Upper lobe of left lung (tissue), 6 donors: ENCODE results near the gene DNAJC12. TPM values are rescaled to one million over a fixed set of nuclear protein-coding genes. Genes with fewer than 3 reads are reported as not detected.
"Not testable (repeated sequence)": the region's sequence is repeated elsewhere in the genome, so short reads cannot be mapped to it uniquely, and the experiment has no call there.

ENCODE experiments used
- ATAC-seq, 2 donors: fragments of 200-7000 bp; cut with Tn5 transposase; one replicate each; pipeline ENCODE4 v1.9.1; 2022; ENCODE audit warnings: mild to moderate bottlenecking in 2 of 2, moderate library complexity in 2 of 2; ENCODE audit not compliant: low FRiP score in 2 of 2
- DNase-seq, 2 donors: peaks; one replicate each; pipeline ENCODE4 v3.0.0-alpha.2; 2019 to 2020
- H3K27ac ChIP-seq, 4 donors: fragments of 200-600 bp; sonication (generic); one replicate each; pipeline ENCODE4 v1.5.1; 2016 to 2019
- H3K27me3 ChIP-seq, 4 donors: fragments of 200-600 bp; sonication (generic); one replicate each; pipeline ENCODE4 v1.5.1; 2017 to 2019
- H3K36me3 ChIP-seq, 4 donors: fragments of 200-600 bp; sonication (generic); one replicate each; pipeline ENCODE4 v1.5.1; 2016 to 2019
- H3K4me1 ChIP-seq, 4 donors: fragments of 200-600 bp; sonication (generic); one replicate each; pipeline ENCODE4 v1.5.1; 2018 to 2019
- H3K4me3 ChIP-seq, 4 donors: fragments of 200-600 bp; sonication (generic); one replicate each; pipeline ENCODE4 v1.5.1; 2017 to 2019; ENCODE audit warnings: mild to moderate bottlenecking in 2 of 4, moderate library complexity in 1 of 4
- H3K9me3 ChIP-seq, 4 donors: fragments of 200-600 bp; sonication (generic); one replicate each; pipeline ENCODE4 v1.5.1; 2018 to 2019
- EP300 ChIP-seq, 4 donors: sonication (generic); formaldehyde crosslinking; IDR thresholded peaks; one replicate each; pipeline ENCODE4 v1.5.1; 2017; ENCODE audit warnings: antibody characterized with exemption in 4 of 4, control low read depth in 2 of 4
- POLR2A ChIP-seq, 4 donors: fragments of 450-650 bp; IDR thresholded peaks; one replicate each; pipeline ENCODE4 v1.5.1; 2016 to 2017; ENCODE audit warnings: antibody characterized with exemption in 4 of 4, mild to moderate bottlenecking in 2 of 4
- POLR2AphosphoS5 ChIP-seq, 2 donors: sonication (generic); formaldehyde crosslinking; IDR thresholded peaks; one replicate each; pipeline ENCODE4 v1.5.1; 2017; ENCODE audit warnings: antibody characterized with exemption in 2 of 2
- WGBS, 2 donors: methylation state at CpG; one replicate each; pipeline ENCODE4 v1.1.5; 2017 to 2018; 5-methylcytosine and 5-hydroxymethylcytosine counted together
- total RNA-seq, 6 donors: library from RNA; depleted of rRNA in 4 of 6; stranded (reverse); fragments of >200 nt in 4 of 6; gene quantifications; one replicate each; pipeline versions ENCODE4 v1.1.0 to v1.2.1, GENCODE V29; 2016 to 2021
- TF ChIP-seq, protein P1 (sequence below), 6 experiments: fragments of 450-650 bp in 4 of 6; fragments of 200-600 bp in 2 of 6; sonication (generic) in 2 of 6; IDR thresholded peaks; one replicate each; pipeline ENCODE4 v1.5.1; 2016 to 2019; ENCODE audit warnings: antibody characterized with exemption in 6 of 6
- donor health status: DM: no; HTN: no; CAD: no; lungs with moderate emphysema.
- donor health status: DM: no; HTN: yes; CAD: no; lungs with severe emphysema.

DNAJC12 gene
- total RNA-seq, 6 donors from 2014 or later: 0.60 to 2.7 (median 1.8) TPM; not detected in 1

DNA sequence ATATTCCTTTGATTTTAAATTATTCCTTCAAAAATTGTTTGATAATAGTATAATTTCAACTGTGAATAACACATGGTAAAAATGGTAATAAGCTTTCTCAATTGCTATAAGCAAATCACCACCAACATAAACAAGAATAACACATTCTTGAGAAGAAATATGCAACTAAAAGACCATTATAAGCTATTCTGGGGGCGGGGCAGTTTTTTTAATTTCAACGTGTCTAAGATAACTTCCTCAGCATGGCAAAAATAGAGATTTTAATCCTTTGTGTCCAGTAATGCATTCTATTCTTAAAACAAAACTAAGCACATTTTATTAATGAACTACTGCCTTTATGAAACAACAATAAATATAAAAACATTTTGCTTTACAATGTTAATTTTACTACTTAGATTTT lies 1.5 kb downstream of the DNAJC12 start:
- H3K27ac ChIP-seq: no peak overlapping the region
- H3K9me3 ChIP-seq: no peaks in the 10 kb centered on the region
- H3K27me3 ChIP-seq: no peaks in the 10 kb centered on the region
- peaks cover 0 to 6% (median 0%) of the 10 kb centered on the region in 4 donors for H3K4me1 ChIP-seq
- TF ChIP-seq EP300 (IDR thresholded peaks at IDR 0.05) (no peak), POLR2AphosphoS5 (IDR thresholded peaks at IDR 0.05) (no peak)
- TF ChIP-seq, protein P1, sequence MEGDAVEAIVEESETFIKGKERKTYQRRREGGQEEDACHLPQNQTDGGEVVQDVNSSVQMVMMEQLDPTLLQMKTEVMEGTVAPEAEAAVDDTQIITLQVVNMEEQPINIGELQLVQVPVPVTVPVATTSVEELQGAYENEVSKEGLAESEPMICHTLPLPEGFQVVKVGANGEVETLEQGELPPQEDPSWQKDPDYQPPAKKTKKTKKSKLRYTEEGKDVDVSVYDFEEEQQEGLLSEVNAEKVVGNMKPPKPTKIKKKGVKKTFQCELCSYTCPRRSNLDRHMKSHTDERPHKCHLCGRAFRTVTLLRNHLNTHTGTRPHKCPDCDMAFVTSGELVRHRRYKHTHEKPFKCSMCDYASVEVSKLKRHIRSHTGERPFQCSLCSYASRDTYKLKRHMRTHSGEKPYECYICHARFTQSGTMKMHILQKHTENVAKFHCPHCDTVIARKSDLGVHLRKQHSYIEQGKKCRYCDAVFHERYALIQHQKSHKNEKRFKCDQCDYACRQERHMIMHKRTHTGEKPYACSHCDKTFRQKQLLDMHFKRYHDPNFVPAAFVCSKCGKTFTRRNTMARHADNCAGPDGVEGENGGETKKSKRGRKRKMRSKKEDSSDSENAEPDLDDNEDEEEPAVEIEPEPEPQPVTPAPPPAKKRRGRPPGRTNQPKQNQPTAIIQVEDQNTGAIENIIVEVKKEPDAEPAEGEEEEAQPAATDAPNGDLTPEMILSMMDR (IDR thresholded peaks at IDR 0.05): no peak
- no peak for DNase-seq
- no peak for ATAC-seq
- 41 to 43% methylated on average over 2 of the region's 2 CpGs for WGBS, 2 donors
- no peaks in the 10 kb centered on the region for H3K36me3 ChIP-seq
- no peak overlapping the region for H3K4me3 ChIP-seq

DNA sequence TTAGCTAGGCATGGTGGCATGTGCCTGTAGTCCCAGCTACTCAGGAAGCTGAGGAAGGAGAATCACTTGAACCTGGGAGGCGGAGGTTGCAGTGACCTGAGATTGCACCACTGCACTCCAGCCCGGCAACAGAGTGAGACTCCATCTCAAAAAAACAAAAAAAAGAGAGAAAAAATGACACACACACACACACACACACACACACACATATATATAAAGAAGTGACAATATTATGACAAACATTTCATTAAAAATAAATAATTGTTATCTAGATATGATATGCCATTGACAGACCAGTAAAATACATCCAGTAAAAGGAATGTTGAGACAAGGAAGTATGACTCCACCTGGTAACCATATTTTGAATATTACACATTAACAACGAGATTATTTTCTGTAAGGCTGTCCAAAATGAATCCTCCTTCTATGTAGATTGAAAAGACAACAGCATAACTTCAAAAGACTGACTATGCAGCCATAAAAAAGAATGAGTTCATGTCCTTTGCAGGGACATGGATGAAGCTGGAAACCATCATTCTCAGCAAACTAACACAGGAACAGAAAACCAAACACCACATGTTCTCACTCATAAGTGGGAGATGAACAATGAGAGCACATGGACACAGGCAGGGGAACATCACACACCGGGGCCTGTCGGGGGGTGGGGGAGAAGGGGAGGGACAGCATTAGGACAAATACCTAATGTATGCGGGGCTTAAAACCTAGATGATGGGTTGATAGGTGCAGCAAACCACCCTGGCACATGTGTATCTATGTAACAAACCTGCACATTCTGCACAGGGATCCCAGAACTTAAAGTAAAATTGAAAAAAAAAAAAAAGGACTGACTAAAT lies 2.2 kb downstream of the DNAJC12 start:
- not testable (repeated sequence) for H3K27me3 ChIP-seq, ATAC-seq, H3K4me1 ChIP-seq, H3K4me3 ChIP-seq, H3K9me3 ChIP-seq, H3K27ac ChIP-seq, H3K36me3 ChIP-seq, DNase-seq
- WGBS, 2 donors: 62 to 64% methylated on average over 4 to 6 of the region's 6 CpGs

DNA sequence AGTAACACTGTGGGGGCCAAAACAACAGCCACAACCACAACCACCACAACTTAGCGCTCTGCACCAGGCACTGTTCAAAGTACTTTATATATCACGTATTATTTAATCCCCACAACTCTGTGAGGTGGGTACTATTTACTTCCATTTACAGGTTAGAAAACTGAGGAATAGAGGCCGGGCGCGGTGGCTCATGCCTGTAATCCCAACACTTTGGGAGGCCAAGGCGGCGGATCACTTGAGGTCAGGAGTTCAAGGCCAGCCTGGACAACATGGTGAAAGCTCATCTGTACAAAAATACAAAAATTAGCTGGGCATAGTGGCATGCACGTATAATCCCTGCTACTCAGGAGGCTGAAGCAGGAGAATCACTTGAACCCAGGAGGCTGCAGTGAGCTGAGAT lies 3.6 kb downstream of the DNAJC12 start:
- 95 to 97% methylated on average over 8 of the region's 8 CpGs for WGBS, 2 donors
- DNase-seq (no peak), ATAC-seq (no peak)
- Histone ChIP-seq H3K4me3 (no peak overlapping the region), H3K36me3 (no peaks in the 10 kb centered on the region), H3K9me3 (no peaks in the 10 kb centered on the region), H3K27ac (no peak overlapping the region), H3K27me3 (no peaks in the 10 kb centered on the region), H3K4me1 (peaks cover 0 to 6% (median 0%) of the 10 kb centered on the region in 4 donors)
- TF ChIP-seq, protein P1 (IDR thresholded peaks at IDR 0.05): no peak
- no peak for TF ChIP-seq POLR2A (IDR thresholded peaks at IDR 0.05)
- no peak for TF ChIP-seq EP300 (IDR thresholded peaks at IDR 0.05)
- TF ChIP-seq POLR2AphosphoS5 (IDR thresholded peaks at IDR 0.05): no peak

DNA sequence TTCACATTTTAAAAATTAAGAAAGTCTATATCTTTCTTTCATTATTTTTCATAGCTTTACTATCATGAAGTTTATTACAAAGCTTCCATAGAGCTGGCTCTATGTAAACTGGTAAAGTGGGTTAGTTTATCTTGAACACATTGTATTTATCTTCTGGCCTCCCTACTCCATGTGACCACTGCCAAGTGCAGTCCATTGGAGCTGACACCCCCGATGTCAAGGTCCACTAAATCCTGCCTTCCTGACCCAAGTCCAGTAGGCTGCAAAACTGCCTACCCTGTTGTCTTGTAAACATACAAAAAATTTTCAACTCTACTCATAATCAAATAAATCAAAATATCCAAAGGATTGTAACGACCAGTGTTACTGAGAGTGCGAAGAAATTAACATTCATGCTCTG lies 10.2 kb downstream of the DNAJC12 start:
- ATAC-seq (no peak), DNase-seq (no peak)
- TF ChIP-seq POLR2A (IDR thresholded peaks at IDR 0.05) (no peak), POLR2AphosphoS5 (IDR thresholded peaks at IDR 0.05) (no peak), EP300 (IDR thresholded peaks at IDR 0.05) (no peak)
- TF ChIP-seq, protein P1 (IDR thresholded peaks at IDR 0.05): no peak
- WGBS, 2 donors: 75 to 81% methylated on average over 3 of the region's 3 CpGs
- Histone ChIP-seq H3K27me3 (no peaks in the 10 kb centered on the region), H3K9me3 (no peaks in the 10 kb centered on the region), H3K4me3 (no peak overlapping the region), H3K4me1 (no peaks in the 10 kb centered on the region), H3K36me3 (no peaks in the 10 kb centered on the region), H3K27ac (no peak overlapping the region)

DNA sequence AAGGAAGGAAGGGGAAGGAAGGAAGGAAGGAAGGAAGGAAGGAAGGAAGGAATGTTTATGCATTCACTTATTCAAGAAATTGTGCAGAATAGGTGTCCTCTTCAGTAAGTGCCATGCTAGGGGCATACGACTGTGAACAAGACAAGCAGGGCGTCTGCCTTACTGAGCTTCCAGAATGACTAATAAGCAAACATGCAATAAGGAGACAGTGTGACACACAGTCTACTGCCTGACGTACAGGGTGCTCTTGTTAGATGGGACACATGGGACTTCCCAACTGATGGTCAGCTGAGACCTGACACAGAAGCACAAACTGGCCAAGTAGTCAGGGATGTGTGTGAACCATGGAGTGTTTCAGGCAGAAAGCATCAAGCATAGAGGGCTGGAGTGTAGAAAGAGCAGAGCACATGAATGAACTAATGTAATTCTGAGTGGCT lies 18.2 kb downstream of the DNAJC12 start:
- TF ChIP-seq EP300 (IDR thresholded peaks at IDR 0.05): no peak
- TF ChIP-seq POLR2AphosphoS5 (IDR thresholded peaks at IDR 0.05): no peak
- TF ChIP-seq, protein P1 (IDR thresholded peaks at IDR 0.05): no peak
- TF ChIP-seq POLR2A (IDR thresholded peaks at IDR 0.05): no peak
- Histone ChIP-seq H3K27ac (no peak overlapping the region), H3K36me3 (no peaks in the 10 kb centered on the region), H3K27me3 (no peaks in the 10 kb centered on the region), H3K4me1 (no peaks in the 10 kb centered on the region), H3K9me3 (no peaks in the 10 kb centered on the region), H3K4me3 (no peak overlapping the region)
- DNase-seq: no peak
- WGBS, 2 donors: 76 to 88% methylated on average over 3 of the region's 3 CpGs
- ATAC-seq: no peak
